ENCODE results near the gene MED22. TPM values are rescaled to one million over a fixed set of nuclear protein-coding genes. Genes with fewer than 3 reads are reported as not detected.
A peak's percentile ranks its signal among the peaks of the same experiment; 100 is the strongest.
"Not testable (repeated sequence)": the region's sequence is repeated elsewhere in the genome, so short reads cannot be mapped to it uniquely, and the experiment has no call there.

Gene MED22
- total RNA-seq, 1 experiment from 2014 or later, result 22.0 TPM

GRCh38 chr9:133377280-133377679 is 29.3 kb upstream of the MED22 start:
- DNase-seq (ENCODE audit: low spot score), result not testable (repeated sequence)

DNA sequence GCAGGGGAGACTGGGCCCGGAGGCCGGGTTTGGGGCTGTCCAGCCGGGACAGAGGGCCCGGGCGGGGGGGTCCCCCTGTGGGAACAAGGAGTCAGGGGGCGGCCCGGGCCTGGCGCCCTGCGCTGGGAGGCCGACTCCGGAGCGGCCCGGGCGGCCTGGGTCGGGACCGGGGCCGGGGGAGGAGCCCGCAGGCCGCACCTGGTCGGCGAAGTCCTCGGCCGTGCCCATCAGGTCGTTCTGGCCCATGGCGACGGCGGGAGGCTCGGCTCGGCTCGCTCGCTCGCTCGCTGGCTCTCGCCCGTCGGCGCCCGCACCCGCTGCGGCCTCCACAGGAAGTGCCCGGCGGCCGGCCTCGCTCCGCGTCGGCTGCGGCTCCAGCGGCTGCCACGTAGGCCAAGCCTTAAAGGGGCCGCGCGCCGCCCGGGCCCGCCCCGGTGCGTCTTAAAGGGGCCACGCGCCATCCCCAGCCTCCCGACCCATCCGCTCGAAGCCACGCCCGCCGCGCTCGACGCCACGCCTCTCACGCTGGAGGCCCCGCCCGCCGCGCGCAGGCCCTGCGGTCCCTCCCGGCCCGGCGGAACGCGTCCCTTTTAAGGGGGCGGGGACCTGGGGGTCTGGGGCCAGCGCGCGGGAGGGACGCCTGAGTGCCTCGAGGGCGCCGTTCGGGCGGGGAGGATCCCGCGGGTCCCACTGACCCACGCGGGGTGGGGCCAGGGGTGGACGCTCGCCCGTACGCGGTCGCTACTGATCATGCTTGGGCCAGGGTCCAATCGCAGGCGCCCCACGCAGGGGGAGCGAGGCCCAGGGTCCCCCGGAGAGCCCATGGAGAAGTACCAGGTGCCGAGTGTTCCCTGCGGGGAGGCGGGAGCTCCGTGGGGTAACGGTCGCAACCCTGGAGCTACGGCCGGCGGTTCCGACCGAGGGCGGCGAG is 28.1 kb upstream of the MED22 start, which contains the start of the genes STKLD1 and SURF4:
Gene STKLD1 (plus strand): TSS at position 643 of the 931 bp plus-strand sequence. CDS start 108 bp downstream, at position 751.
Gene SURF4 (minus strand): TSS at position 337 of the 931 bp plus-strand sequence. CDS start 91 bp downstream, at position 246.
- peak; percentile 87 for DNase-seq (ENCODE audit: low spot score)

DNA sequence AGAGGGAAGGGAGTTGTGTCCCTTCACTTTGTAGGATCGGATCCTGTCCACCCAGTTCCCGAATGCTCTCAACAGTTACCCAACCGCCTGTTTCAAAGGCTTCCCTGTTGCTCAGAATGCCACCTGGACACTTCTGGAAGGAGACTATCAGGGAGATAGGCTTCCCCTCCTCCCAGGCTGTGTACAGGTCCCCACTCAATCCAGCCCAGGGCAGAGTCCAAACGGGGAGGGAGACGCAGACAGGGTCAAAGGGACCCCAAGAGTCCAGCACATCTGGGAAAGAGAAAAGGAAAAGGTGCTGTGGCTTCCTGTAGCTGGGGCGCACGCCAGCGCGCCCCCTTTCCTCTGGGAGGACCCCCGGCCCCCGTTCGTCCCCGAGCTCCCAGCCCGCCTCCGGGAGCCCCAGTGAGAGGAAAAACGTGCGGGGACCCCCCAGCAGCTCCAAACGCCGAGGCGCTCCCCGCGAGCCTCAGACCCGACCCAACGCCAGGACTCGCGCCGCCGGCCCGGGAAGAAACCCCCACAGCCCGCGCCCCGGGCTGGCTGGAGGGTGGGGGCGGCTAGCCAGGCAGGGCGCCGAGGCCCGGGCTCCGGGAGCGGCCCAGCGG is 27.3 kb upstream of the MED22 start:
- no peak for DNase-seq (ENCODE audit: low spot score)

DNA sequence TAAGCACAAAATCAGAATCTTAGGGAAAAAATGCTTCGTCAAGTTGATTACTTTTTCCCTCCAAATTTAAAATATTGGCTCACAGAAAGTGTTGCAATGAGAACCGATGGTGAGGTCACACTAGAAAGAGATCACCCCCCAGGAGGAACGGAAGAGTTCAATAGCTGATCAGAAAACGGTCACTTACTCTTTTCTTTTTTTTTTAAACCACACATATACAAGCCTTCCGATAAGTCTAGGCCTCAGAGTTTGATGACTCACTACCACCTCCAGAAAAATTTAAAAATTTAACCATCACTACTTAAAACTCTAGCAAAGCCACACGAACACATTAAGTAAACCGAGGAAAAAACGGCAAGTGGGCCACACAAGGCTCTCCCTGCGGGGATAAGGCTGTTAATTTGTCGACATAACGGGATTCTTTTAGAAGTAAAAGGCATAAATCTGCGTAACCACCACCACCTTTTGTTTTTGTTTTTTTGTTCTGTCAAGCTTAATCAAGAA is 26.7 kb upstream of the MED22 start:
- DNase-seq (ENCODE audit: low spot score), result no peak

DNA sequence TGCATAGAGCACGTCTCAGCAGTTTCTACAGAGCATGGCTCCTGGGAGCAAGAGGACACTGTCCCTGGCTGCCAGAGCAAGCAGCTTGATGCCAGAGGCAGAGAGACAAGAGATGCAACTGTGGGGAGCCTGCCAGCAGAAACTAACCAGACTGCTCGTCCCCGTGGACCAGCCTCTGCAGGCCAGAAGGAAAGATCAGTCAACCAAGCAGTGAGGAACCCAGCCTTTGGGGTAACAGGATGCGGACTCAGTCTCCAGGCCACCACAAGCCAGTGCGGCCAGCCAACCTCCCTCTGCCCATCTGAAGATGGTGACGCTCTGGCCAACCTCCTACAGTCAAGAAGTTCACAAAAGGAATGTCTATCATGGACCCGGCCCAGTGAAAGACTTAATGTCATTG is 24.2 kb upstream of the MED22 start:
- no peak for DNase-seq (ENCODE audit: low spot score)

DNA sequence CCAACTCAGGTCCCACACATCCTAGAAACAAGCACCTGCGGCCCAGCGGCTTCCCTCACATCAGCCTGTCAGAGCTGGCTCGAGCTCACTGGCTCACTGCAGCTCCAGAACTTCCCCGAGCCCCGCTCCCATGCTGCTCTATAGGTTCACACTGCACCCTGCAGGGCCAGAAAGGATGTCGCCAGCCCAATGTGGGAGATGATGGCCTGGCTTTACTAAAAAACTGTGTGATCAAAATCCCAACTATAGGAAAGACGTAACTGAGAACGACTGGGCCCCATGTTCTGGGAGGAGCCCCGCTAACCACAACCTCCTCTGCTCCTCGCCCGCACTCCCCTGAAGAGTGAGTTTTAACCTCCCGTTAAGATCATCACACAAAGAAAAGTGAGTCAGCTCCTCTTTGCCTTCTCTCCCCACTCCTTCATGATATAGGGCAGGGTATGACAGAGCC is 23.4 kb upstream of the MED22 start:
- DNase-seq (ENCODE audit: low spot score), result no peak

DNA sequence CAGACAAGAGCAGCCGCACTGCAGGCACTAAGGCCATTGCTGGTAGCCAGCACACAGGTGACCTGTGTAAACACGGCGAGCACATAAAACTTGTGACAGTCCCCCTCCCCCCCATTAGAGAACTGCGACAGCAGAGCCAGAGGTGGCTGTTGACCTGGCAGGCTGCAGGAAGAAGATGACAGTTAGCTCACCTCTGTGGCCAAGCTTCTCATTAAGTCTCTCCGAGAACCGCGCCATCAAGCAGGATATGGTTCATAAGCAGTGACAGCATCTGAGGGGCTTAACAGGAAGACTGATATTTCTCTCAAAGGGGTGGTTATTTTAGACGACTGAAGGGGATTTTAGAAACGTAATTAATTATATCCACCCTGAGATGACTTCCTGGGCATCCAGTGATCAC is 22.8 kb upstream of the MED22 start:
- DNase-seq (ENCODE audit: low spot score), result no peak

DNA sequence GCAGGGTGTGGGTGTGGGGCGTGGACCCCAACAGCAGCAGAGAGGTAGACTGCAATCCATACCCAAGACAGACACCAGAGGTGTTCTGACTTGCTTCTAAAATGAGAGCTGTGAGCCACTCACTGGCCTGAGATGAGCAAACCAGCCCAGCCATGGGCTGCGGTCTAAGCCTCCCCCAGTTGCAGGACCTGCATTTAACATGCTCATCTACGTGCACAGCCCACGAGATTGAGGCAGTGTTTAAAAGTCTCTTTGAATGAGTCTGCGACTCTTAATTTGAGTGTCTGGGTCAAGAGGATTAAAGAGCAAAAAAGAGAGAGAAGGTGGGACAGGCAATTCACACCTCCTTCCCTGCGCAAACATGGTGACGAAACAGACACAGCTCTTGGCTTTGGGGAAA is 22.0 kb upstream of the MED22 start:
- no peak for DNase-seq (ENCODE audit: low spot score)

- no peak for DNase-seq (ENCODE audit: low spot score)
Observed at GRCh38 chr9:133369422-133369821, 21.5 kb upstream of the MED22 start.

GRCh38 chr9:133368249-133368881 is 20.4 kb upstream of the MED22 start:
- DNase-seq (ENCODE audit: low spot score), result no peak

DNA sequence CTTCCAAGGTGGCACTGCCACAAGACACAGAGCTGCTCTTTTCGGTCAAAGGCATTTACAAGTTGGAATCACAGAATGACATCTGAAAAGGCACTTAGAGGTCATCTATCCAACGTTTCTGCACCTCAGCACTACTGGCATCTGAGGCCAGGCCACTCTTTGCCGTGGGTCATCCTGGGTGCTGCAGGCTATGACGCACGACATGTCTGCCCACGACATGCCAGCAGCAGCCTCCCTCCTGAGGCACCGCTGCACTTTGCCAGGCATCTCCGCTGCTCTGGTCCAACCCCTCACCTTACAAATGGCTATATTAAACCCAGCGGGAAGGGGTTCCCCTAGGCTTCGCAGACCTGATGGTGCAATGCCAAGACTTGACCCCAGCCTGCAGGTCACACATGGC is 19.8 kb upstream of the MED22 start:
- DNase-seq (ENCODE audit: low spot score), result no peak

- no peak for DNase-seq (ENCODE audit: low spot score)
Observed at GRCh38 chr9:133367221-133367620, 19.3 kb upstream of the MED22 start.

DNA sequence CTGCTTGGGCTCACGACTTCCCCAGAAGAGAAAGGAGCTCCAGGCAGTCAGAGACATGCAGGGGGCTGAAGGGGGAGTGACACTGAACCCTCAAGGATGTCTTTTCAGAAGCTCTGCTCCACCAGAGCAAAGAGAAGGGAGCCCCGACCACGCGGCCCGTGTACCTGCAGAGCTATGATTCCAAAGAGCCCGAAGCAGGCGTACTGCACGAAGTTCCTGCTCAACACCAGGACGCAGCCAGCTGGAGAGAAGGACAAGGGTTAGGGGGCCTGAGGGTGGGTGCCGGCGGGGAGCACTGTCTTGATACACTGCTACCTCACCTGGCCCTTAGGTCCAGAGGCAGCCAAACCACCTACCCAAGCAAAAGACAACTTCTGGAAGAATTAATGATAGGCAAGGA is 18.5 kb upstream of the MED22 start:
- DNase-seq (ENCODE audit: low spot score), result no peak

GRCh38 chr9:133362359-133363044 is 14.6 kb upstream of the MED22 start:
- DNase-seq (ENCODE audit: low spot score), result no peak

DNA sequence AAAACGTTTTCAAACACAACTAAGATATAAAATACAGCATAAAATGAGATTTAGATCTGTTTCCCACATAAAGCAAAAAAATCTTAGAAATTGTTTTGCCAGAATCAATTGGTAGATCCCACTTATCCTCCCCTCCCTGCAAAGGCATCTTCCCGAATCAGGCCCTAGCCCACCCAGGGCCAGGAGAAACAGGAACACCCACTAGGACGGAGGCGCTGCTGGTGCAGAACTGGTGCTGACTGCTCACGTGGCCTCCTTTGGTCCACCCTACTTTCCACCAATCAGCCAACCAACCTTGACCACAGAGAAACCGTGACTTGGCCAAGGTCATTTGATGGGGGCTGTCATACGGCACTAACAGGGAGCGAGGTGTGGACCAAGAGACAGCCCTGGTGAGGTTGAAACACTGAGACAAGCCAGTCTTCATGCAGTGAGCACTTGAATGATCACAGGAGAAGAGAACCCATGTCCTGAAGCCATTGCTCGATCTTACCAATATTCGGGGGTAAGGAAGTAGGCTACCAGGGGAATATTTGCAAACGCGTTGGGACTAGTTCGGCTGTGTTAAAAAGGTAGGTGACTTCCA is 13.7 kb upstream of the MED22 start:
- no peak for DNase-seq (ENCODE audit: low spot score)

DNA sequence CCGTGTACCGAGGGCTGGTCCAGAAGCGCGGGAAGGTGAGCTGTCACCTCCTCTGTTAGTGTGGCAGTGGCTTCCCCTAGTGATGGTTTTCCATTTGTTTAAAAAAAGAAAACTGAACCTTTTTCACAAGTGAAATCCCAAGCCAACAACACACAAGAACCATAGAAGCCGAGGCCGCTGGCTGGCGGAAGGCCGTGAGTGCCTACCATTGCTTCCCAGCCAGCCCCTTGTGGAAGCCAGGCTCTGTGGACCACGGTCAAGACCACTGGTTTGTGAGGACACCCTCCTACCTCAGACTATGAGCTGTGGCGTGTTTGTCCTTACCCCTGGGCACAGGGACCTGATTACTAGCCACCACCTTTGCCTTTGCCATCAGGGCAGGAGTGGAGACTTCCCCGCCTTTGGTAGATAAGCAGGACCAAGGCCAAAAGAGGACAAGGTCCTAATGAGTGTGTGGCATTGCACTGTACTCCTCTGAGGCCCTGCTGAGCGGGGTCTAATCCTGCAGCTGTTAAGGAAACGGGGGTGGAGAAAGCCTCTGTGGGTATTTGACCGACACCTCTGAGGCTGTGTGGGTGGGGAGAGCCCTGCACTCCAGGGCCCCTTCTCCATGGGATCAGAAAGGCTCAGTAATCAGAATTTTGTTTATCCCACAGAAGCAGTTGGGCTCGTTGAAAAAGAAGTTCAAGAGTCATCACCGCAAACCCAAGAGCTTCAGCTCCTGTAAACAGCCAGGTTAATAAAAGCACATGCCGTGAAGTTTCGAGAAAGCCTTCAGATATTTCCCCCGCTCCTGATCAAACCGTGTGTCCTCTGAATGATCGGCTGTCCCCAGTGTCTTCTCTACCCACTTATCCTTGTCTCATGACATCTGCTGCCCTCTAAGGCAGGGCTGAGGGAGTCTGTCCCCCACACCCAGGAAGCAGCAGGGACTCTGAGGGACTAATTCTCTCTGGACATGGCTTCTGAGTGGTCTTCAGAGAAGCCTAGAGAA is 12.8 kb upstream of the MED22 start:
- DNase-seq (ENCODE audit: low spot score), result no peak

- no peak for DNase-seq (ENCODE audit: low spot score)
Observed at GRCh38 chr9:133359399-133360175, 11.7 kb upstream of the MED22 start.

DNA sequence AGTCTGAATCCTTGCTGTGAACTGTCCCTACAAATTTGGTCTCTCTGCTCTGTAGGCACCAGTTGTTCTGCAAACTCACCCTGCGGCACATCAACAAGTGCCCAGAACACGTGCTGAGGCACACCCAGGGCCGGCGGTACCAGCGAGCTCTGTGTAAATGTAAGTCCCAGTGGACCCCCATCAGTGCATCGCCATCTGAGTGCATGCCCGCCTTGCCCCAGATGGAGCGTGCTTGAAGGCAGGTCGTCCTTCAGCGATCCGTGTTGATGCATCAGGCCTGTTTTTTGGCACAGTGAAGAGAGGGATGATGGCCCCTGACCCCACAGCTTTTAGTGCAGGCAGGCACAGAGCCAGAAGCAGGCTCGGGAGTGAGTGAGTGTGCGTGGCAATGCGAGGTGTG is 9.7 kb upstream of the MED22 start:
- DNase-seq (ENCODE audit: low spot score), result no peak

Measured in H4 (cell line).